Activated naive CD4-positive, alpha-beta T cell treated with anti-CD3 and anti-CD28 coated beads, Interleukin-2, amount 10 ng/mL, durations not matched to agents 7 days and 5 days (primary cell): ENCODE measurements around the gene TNFRSF19.

Experiments used
- CTCF ChIA-PET: fragments of 350-600 bp; sonication (Branson Sonifier 250); formaldehyde crosslinking; loops from one replicate; lab custom pipeline; 2021; ENCODE audit warnings: antibody characterized with exemption; lab: Charles Lee
- DNase-seq: peaks from one replicate; pipeline ENCODE4 v3.0.0-alpha.2; 2020
- H3K27ac Mint-ChIP-seq: one replicate; pipeline ENCODE4 v1.8.0; 2021; ENCODE audit warnings: mild to moderate bottlenecking, moderate library complexity, mixed read lengths
- H3K27me3 Mint-ChIP-seq: one replicate; pipeline ENCODE4 v1.8.0; 2021; ENCODE audit warnings: mild to moderate bottlenecking, mixed read lengths
- H3K36me3 Mint-ChIP-seq: one replicate; pipeline ENCODE4 v1.8.0; 2021; ENCODE audit warnings: mixed read lengths
- H3K4me1 Mint-ChIP-seq: one replicate; pipeline ENCODE4 v1.8.0; 2021; ENCODE audit warnings: mixed read lengths
- H3K4me3 Mint-ChIP-seq: one replicate; pipeline ENCODE4 v1.8.0; 2021; ENCODE audit warnings: mild to moderate bottlenecking, moderate library complexity, mixed read lengths
- H3K9me3 Mint-ChIP-seq: one replicate; pipeline ENCODE4 v1.8.0; 2021; ENCODE audit warnings: mixed read lengths

Gene TNFRSF19

GRCh38 chr13:23632741-23633140 is 62.5 kb downstream of the TNFRSF19 start:
- Mint-ChIP-seq H3K27ac (no peak overlapping the region), H3K9me3 (no peaks in the 10 kb centered on the region), H3K4me1 (no peaks in the 10 kb centered on the region), H3K27me3 (peaks cover 9% of the 10 kb centered on the region), H3K4me3 (no peak overlapping the region), H3K36me3 (no peaks in the 10 kb centered on the region)
- DNase-seq: no peak
- CTCF ChIA-PET: no interaction called here

- Mint-ChIP-seq H3K4me3 (no peak overlapping the region), H3K4me1 (no peaks in the 10 kb centered on the region), H3K27ac (no peak overlapping the region), H3K36me3 (no peaks in the 10 kb centered on the region), H3K9me3 (no peaks in the 10 kb centered on the region), H3K27me3 (no peaks in the 10 kb centered on the region)
- CTCF ChIA-PET: no interaction called here
- DNase-seq: no peak
These were observed 64.7 kb downstream of the TNFRSF19 start for GRCh38 chr13:23634897-23635296.

GRCh38 chr13:23636360-23636759 is 66.1 kb downstream of the TNFRSF19 start:
- no peaks in the 10 kb centered on the region for H3K4me1 Mint-ChIP-seq
- no peaks in the 10 kb centered on the region for H3K36me3 Mint-ChIP-seq
- H3K27ac Mint-ChIP-seq: no peak overlapping the region
- no peaks in the 10 kb centered on the region for H3K27me3 Mint-ChIP-seq
- H3K9me3 Mint-ChIP-seq: no peaks in the 10 kb centered on the region
- no peak for DNase-seq
- CTCF ChIA-PET: no interaction called here
- no peak overlapping the region for H3K4me3 Mint-ChIP-seq

GRCh38 chr13:23637829-23638228 is 67.6 kb downstream of the TNFRSF19 start:
- Mint-ChIP-seq H3K27me3 (no peaks in the 10 kb centered on the region), H3K27ac (no peak overlapping the region), H3K9me3 (no peaks in the 10 kb centered on the region), H3K36me3 (no peaks in the 10 kb centered on the region), H3K4me1 (no peaks in the 10 kb centered on the region), H3K4me3 (no peak overlapping the region)
- no peak for DNase-seq
- CTCF ChIA-PET: no interaction called here

GRCh38 chr13:23639674-23640073 is 69.5 kb downstream of the TNFRSF19 start:
- Mint-ChIP-seq H3K4me1 (no peaks in the 10 kb centered on the region), H3K27ac (no peak overlapping the region), H3K4me3 (no peak overlapping the region), H3K36me3 (no peaks in the 10 kb centered on the region), H3K9me3 (no peaks in the 10 kb centered on the region), H3K27me3 (no peaks in the 10 kb centered on the region)
- no peak for DNase-seq
- CTCF ChIA-PET: no interaction called here

GRCh38 chr13:23642110-23642509 is 71.9 kb downstream of the TNFRSF19 start:
- Mint-ChIP-seq H3K27ac (no peak overlapping the region), H3K9me3 (no peaks in the 10 kb centered on the region), H3K36me3 (no peaks in the 10 kb centered on the region), H3K4me1 (no peaks in the 10 kb centered on the region), H3K4me3 (no peak overlapping the region), H3K27me3 (no peaks in the 10 kb centered on the region)
- CTCF ChIA-PET: no interaction called here
- no peak for DNase-seq

GRCh38 chr13:23643338-23644125 is 73.3 kb downstream of the TNFRSF19 start:
- Mint-ChIP-seq H3K27ac (no peak overlapping the region), H3K36me3 (no peaks in the 10 kb centered on the region), H3K4me1 (no peaks in the 10 kb centered on the region), H3K9me3 (no peaks in the 10 kb centered on the region), H3K4me3 (no peak overlapping the region), H3K27me3 (peaks cover 4% of the 10 kb centered on the region)
- CTCF ChIA-PET: no interaction called here
- no peak for DNase-seq

GRCh38 chr13:23644126-23644419 is 73.9 kb downstream of the TNFRSF19 start:
- no peak for DNase-seq
- no peaks in the 10 kb centered on the region for H3K9me3 Mint-ChIP-seq
- H3K4me1 Mint-ChIP-seq: no peaks in the 10 kb centered on the region
- no peaks in the 10 kb centered on the region for H3K36me3 Mint-ChIP-seq
- no peak overlapping the region for H3K27ac Mint-ChIP-seq
- CTCF ChIA-PET: no interaction called here
- H3K4me3 Mint-ChIP-seq: no peak overlapping the region
- H3K27me3 Mint-ChIP-seq: peaks cover 4% of the 10 kb centered on the region

- no peak overlapping the region for H3K4me3 Mint-ChIP-seq
- no peaks in the 10 kb centered on the region for H3K4me1 Mint-ChIP-seq
- no peaks in the 10 kb centered on the region for H3K36me3 Mint-ChIP-seq
- no peak overlapping the region for H3K27ac Mint-ChIP-seq
- no peaks in the 10 kb centered on the region for H3K9me3 Mint-ChIP-seq
- CTCF ChIA-PET: no interaction called here
- no peak for DNase-seq
- peaks cover 4% of the 10 kb centered on the region for H3K27me3 Mint-ChIP-seq
These were observed 74.4 kb downstream of the TNFRSF19 start for GRCh38 chr13:23644527-23645138.

GRCh38 chr13:23645851-23646250 is 75.6 kb downstream of the TNFRSF19 start:
- no peak for DNase-seq
- H3K4me1 Mint-ChIP-seq: no peaks in the 10 kb centered on the region
- no peak overlapping the region for H3K27ac Mint-ChIP-seq
- CTCF ChIA-PET: no interaction called here
- H3K4me3 Mint-ChIP-seq: no peak overlapping the region
- H3K9me3 Mint-ChIP-seq: no peaks in the 10 kb centered on the region
- H3K27me3 Mint-ChIP-seq: peaks cover 4% of the 10 kb centered on the region
- no peaks in the 10 kb centered on the region for H3K36me3 Mint-ChIP-seq

- peaks cover 19% of the 10 kb centered on the region for H3K27me3 Mint-ChIP-seq
These were observed 81.2 kb downstream of the TNFRSF19 start for GRCh38 chr13:23651439-23651838.

GRCh38 chr13:23651887-23652286 is 81.7 kb downstream of the TNFRSF19 start:
- H3K27me3 Mint-ChIP-seq: peaks cover 19% of the 10 kb centered on the region
- no peak overlapping the region for H3K27ac Mint-ChIP-seq
- H3K4me1 Mint-ChIP-seq: peaks cover 2% of the 10 kb centered on the region
- no peak overlapping the region for H3K4me3 Mint-ChIP-seq
- DNase-seq: no peak
- no peaks in the 10 kb centered on the region for H3K9me3 Mint-ChIP-seq
- CTCF ChIA-PET: interaction anchor here (0.7 kb wide), 1 partner anchor 11 kb away, joined by 3 read pairs; no protein-coding TSS in a partner anchor
- H3K36me3 Mint-ChIP-seq: no peaks in the 10 kb centered on the region

More at GRCh38 chr13:23651439-23651838, 81.2 kb downstream of the TNFRSF19 start:
- CTCF ChIA-PET: interaction anchor here (0.7 kb wide), 1 partner anchor 11 kb away, joined by 3 read pairs; no protein-coding TSS in a partner anchor
- Mint-ChIP-seq H3K36me3 (no peaks in the 10 kb centered on the region), H3K27ac (no peak overlapping the region), H3K4me1 (peaks cover 2% of the 10 kb centered on the region), H3K9me3 (no peaks in the 10 kb centered on the region), H3K4me3 (no peak overlapping the region)
- DNase-seq: no peak

- Mint-ChIP-seq H3K27me3 (peaks cover 16% of the 10 kb centered on the region), H3K27ac (no peak overlapping the region), H3K4me3 (no peak overlapping the region), H3K9me3 (no peaks in the 10 kb centered on the region), H3K36me3 (no peaks in the 10 kb centered on the region), H3K4me1 (peaks cover 2% of the 10 kb centered on the region)
- no peak for DNase-seq
- CTCF ChIA-PET: no interaction called here
These were observed 82.9 kb downstream of the TNFRSF19 start for GRCh38 chr13:23652909-23653726.
